OCI-M2 (cell line): Measurements from ENCODE around the gene BORCS5.
"Not testable (repeated sequence)": the region's sequence is repeated elsewhere in the genome, so short reads cannot be mapped to it uniquely, and the experiment has no call there.

Experiments
- DNase-seq: peaks from one replicate; lab custom pipeline; 2025; ENCODE audit not compliant: unreplicated experiment; lab: John Stamatoyannopoulos, UW

The BORCS5 gene

GRCh38 chr12:12482959-12483358 is 126.1 kb downstream of the BORCS5 start:
- DNase-seq = no peak

GRCh38 chr12:12483438-12483837 is 126.6 kb downstream of the BORCS5 start:
- DNase-seq = no peak

GRCh38 chr12:12486661-12487240 is 129.9 kb downstream of the BORCS5 start:
- no peak for DNase-seq

GRCh38 chr12:12487490-12487889 is 130.6 kb downstream of the BORCS5 start:
- no peak for DNase-seq

GRCh38 chr12:12488296-12488695 is 131.4 kb downstream of the BORCS5 start:
- no peak for DNase-seq

GRCh38 chr12:12488823-12489550 is 132.1 kb downstream of the BORCS5 start:
- no peak for DNase-seq

GRCh38 chr12:12491606-12492005 is 134.7 kb downstream of the BORCS5 start:
- DNase-seq = no peak

GRCh38 chr12:12492547-12492946 is 135.7 kb downstream of the BORCS5 start:
- DNase-seq = no peak

GRCh38 chr12:12495536-12495935 is 138.7 kb downstream of the BORCS5 start:
- no peak for DNase-seq

GRCh38 chr12:12498210-12498609 is 141.3 kb downstream of the BORCS5 start:
- no peak for DNase-seq

GRCh38 chr12:12499909-12500604 is 143.2 kb downstream of the BORCS5 start:
- no peak for DNase-seq

- DNase-seq = no peak
Observed at GRCh38 chr12:12501121-12501520, 144.2 kb downstream of the BORCS5 start.

GRCh38 chr12:12502130-12502814 is 145.4 kb downstream of the BORCS5 start:
- not testable (repeated sequence) for DNase-seq

- DNase-seq = no peak
Observed at GRCh38 chr12:12502815-12503151, 145.9 kb downstream of the BORCS5 start.

- DNase-seq = no peak
Observed at GRCh38 chr12:12503384-12504078, 146.7 kb downstream of the BORCS5 start.

GRCh38 chr12:12505544-12506495 is 148.9 kb downstream of the BORCS5 start:
- no peak for DNase-seq

- no peak for DNase-seq
Observed at GRCh38 chr12:12506496-12506890, 149.6 kb downstream of the BORCS5 start.

- no peak for DNase-seq
Observed at GRCh38 chr12:12507121-12507520, 150.2 kb downstream of the BORCS5 start.

- DNase-seq = no peak
Observed at GRCh38 chr12:12508612-12509011, 151.7 kb downstream of the BORCS5 start.

GRCh38 chr12:12510141-12510540 is 153.3 kb downstream of the BORCS5 start:
- DNase-seq = no peak
